CD1c-positive myeloid dendritic cell (primary cell): ENCODE results near the gene UGT2A2.
"Not testable (repeated sequence)": the region's sequence is repeated elsewhere in the genome, so short reads cannot be mapped to it uniquely, and the experiment has no call there.

Source experiments
- DNase-seq: peaks from one replicate; pipeline ENCODE4 v3.0.0-alpha.2; 2016; ENCODE audit errors: extremely low spot score

UGT2A2 gene

GRCh38 chr4:69639542-69639941, at the start of gene UGT2A2:
Gene UGT2A2 (minus strand): TSS chr4:69639642. CDS start chr4:69639640, 2 bp downstream.
- no peak for DNase-seq

GRCh38 chr4:69684804-69685203, 45.4 kb upstream of the UGT2A2 start:
- no peak for DNase-seq

GRCh38 chr4:69668680-69669079, 29.2 kb upstream of the UGT2A2 start:
- no peak for DNase-seq

GRCh38 chr4:69664009-69664408, 24.6 kb upstream of the UGT2A2 start:
- DNase-seq: not testable (repeated sequence)

GRCh38 chr4:69661130-69661803, 21.8 kb upstream of the UGT2A2 start:
- not testable (repeated sequence) for DNase-seq

- DNase-seq: no peak
Observed at GRCh38 chr4:69658133-69658532, 18.7 kb upstream of the UGT2A2 start.

- DNase-seq: no peak
Observed at GRCh38 chr4:69656653-69657158, 17.3 kb upstream of the UGT2A2 start.

- no peak for DNase-seq
Observed at GRCh38 chr4:69653147-69653546, 13.7 kb upstream of the UGT2A2 start, which contains the start of gene UGT2A1. Gene UGT2A1 (minus strand): TSS chr4:69653247. CDS start chr4:69647644, 5,603 bp downstream.

GRCh38 chr4:69650872-69651271, 11.4 kb upstream of the UGT2A2 start:
- DNase-seq: no peak

GRCh38 chr4:69649629-69650028, 10.2 kb upstream of the UGT2A2 start:
- no peak for DNase-seq

- DNase-seq: no peak
Observed at GRCh38 chr4:69649207-69649606, 9.8 kb upstream of the UGT2A2 start.

- DNase-seq: no peak
Observed at GRCh38 chr4:69642961-69643360, 3.5 kb upstream of the UGT2A2 start.

- no peak for DNase-seq
Observed at GRCh38 chr4:69640289-69640688, 847 bp upstream of the UGT2A2 start.

- no peak for DNase-seq
Observed at GRCh38 chr4:69617083-69617694, 22.3 kb downstream of the UGT2A2 start.

GRCh38 chr4:69610484-69610883, 29.0 kb downstream of the UGT2A2 start:
- DNase-seq: no peak

GRCh38 chr4:69601065-69601464, 38.4 kb downstream of the UGT2A2 start:
- DNase-seq: no peak

GRCh38 chr4:69600013-69600412, 39.4 kb downstream of the UGT2A2 start:
- no peak for DNase-seq

- no peak for DNase-seq
Observed at GRCh38 chr4:69594382-69594781, 45.1 kb downstream of the UGT2A2 start.

GRCh38 chr4:69591364-69591763, 48.1 kb downstream of the UGT2A2 start:
- no peak for DNase-seq

- DNase-seq: no peak
Observed at GRCh38 chr4:69589884-69590283, 49.6 kb downstream of the UGT2A2 start.

GRCh38 chr4:69584135-69584534, 55.3 kb downstream of the UGT2A2 start:
- no peak for DNase-seq

GRCh38 chr4:69583543-69583942, 55.9 kb downstream of the UGT2A2 start:
- DNase-seq: no peak

- DNase-seq: no peak
Observed at GRCh38 chr4:69577245-69577644, 62.2 kb downstream of the UGT2A2 start.
